HG03432 (cell line): ENCODE measurements around the gene SESN2.
"Not testable (repeated sequence)": the region's sequence is repeated elsewhere in the genome, so short reads cannot be mapped to it uniquely, and the experiment has no call there.

Experiments
- ATAC-seq: cut with Tn5 transposase; IDR thresholded peaks from one replicate; pipeline ENCODE4 v1.9.1; 2021; ENCODE audit warnings: mild to moderate bottlenecking, moderate library complexity; ENCODE audit not compliant: unreplicated experiment

The SESN2 gene

GRCh38 chr1:28326984-28327383, 67.7 kb downstream of the SESN2 start:
- no peak for ATAC-seq

GRCh38 chr1:28327431-28327830, 68.1 kb downstream of the SESN2 start:
- not testable (repeated sequence) for ATAC-seq

- no peak for ATAC-seq
Measured at GRCh38 chr1:28328228-28328648, 68.9 kb downstream of the SESN2 start.

- ATAC-seq: no peak
Measured at GRCh38 chr1:28329395-28330153, 70.3 kb downstream of the SESN2 start.
